HG02571 (cell line): ENCODE data around the gene SSTR1.
"Not testable (repeated sequence)": the region's sequence is repeated elsewhere in the genome, so short reads cannot be mapped to it uniquely, and the experiment has no call there.

ENCODE experiments used
- ATAC-seq: cut with Tn5 transposase; IDR thresholded peaks from one replicate; pipeline ENCODE4 v1.9.1; 2021; ENCODE audit warnings: mild to moderate bottlenecking, moderate library complexity; ENCODE audit not compliant: unreplicated experiment

Gene SSTR1

GRCh38 chr14:38207736-38208617 is at the start of gene SSTR1:
Gene SSTR1, plus strand, starts transcription at chr14:38207904. Its CDS starts 1,486 bp downstream, at chr14:38209390.
- ATAC-seq: no peak

- no peak for ATAC-seq
Observed at GRCh38 chr14:38158468-38158867, 49.2 kb upstream of the SSTR1 start.

GRCh38 chr14:38168416-38168815 is 39.3 kb upstream of the SSTR1 start:
- ATAC-seq: no peak

GRCh38 chr14:38171197-38171596 is 36.5 kb upstream of the SSTR1 start:
- no peak for ATAC-seq

- ATAC-seq: no peak
Observed at GRCh38 chr14:38174711-38175110, 33.0 kb upstream of the SSTR1 start.

- ATAC-seq: no peak
Observed at GRCh38 chr14:38175658-38176057, 32.0 kb upstream of the SSTR1 start.

GRCh38 chr14:38176379-38176778 is 31.3 kb upstream of the SSTR1 start:
- ATAC-seq: no peak

- no peak for ATAC-seq
Observed at GRCh38 chr14:38184132-38184531, 23.6 kb upstream of the SSTR1 start.

GRCh38 chr14:38185671-38186070 is 22.0 kb upstream of the SSTR1 start:
- no peak for ATAC-seq

- no peak for ATAC-seq
Observed at GRCh38 chr14:38186216-38186615, 21.5 kb upstream of the SSTR1 start.

GRCh38 chr14:38187528-38187927 is 20.2 kb upstream of the SSTR1 start:
- no peak for ATAC-seq

- no peak for ATAC-seq
Observed at GRCh38 chr14:38189930-38190726, 17.6 kb upstream of the SSTR1 start.

GRCh38 chr14:38190846-38191245 is 16.9 kb upstream of the SSTR1 start:
- not testable (repeated sequence) for ATAC-seq

GRCh38 chr14:38191491-38191890 is 16.2 kb upstream of the SSTR1 start:
- ATAC-seq: not testable (repeated sequence)

- ATAC-seq: no peak
Observed at GRCh38 chr14:38197001-38197783, 10.5 kb upstream of the SSTR1 start.

GRCh38 chr14:38197784-38198335 is 9.8 kb upstream of the SSTR1 start:
- ATAC-seq: no peak

GRCh38 chr14:38198425-38198824 is 9.3 kb upstream of the SSTR1 start:
- ATAC-seq: no peak

- ATAC-seq: no peak
Observed at GRCh38 chr14:38199076-38199475, 8.6 kb upstream of the SSTR1 start.

- ATAC-seq: no peak
Observed at GRCh38 chr14:38199739-38200138, 8.0 kb upstream of the SSTR1 start.

GRCh38 chr14:38201137-38201828 is 6.4 kb upstream of the SSTR1 start:
- no peak for ATAC-seq
